Nephron (organoid): ENCODE results near the gene NOS3.

Source experiments
- H3K27ac Mint-ChIP-seq, 3 experiments: 2 replicates each; pipeline ENCODE4 v1.8.0; 2020; ENCODE audit warnings: mixed read lengths in 3 of 3, mild to moderate bottlenecking in 2 of 3, moderate library complexity in 1 of 3
- H3K27me3 Mint-ChIP-seq: 2 replicates; pipeline ENCODE4 v1.8.0; 2021; ENCODE audit warnings: low read depth, mild to moderate bottlenecking, moderate library complexity, mixed read lengths
- H3K36me3 Mint-ChIP-seq: 2 replicates; pipeline ENCODE4 v1.8.0; 2020; ENCODE audit warnings: low read depth, mixed read lengths
- H3K4me1 Mint-ChIP-seq: 2 replicates; pipeline ENCODE4 v1.8.0; 2020; ENCODE audit warnings: mixed read lengths
- H3K4me3 Mint-ChIP-seq, 3 experiments: 2 replicates each; pipeline ENCODE4 v1.8.0; 2020; ENCODE audit warnings: mild to moderate bottlenecking in 3 of 3, mixed read lengths in 3 of 3, moderate library complexity in 2 of 3
- H3K9me3 Mint-ChIP-seq: 2 replicates; pipeline ENCODE4 v1.8.0; 2020; ENCODE audit warnings: mixed read lengths
- TF ChIP-seq, protein P1 (sequence below), 3 experiments: fragments of 200-600 bp; sonication (generic); IDR thresholded peaks; one replicate each; pipeline ENCODE4 v1.5.0; 2021; ENCODE audit warnings: antibody characterized with exemption in 3 of 3; ENCODE audit not compliant: unreplicated experiment in 3 of 3

NOS3 gene

GRCh38 chr7:150994141-150994837, 3.5 kb downstream of the NOS3 start:
- Mint-ChIP-seq H3K36me3 (no peaks in the 10 kb centered on the region), H3K27me3 (no peaks in the 10 kb centered on the region), H3K9me3 (no peaks in the 10 kb centered on the region), H3K4me3 (no peak overlapping the region), H3K4me1 (peaks cover 18% of the 10 kb centered on the region), H3K27ac (peak overlapping the region; percentile 64 to 86 (median 82))
- TF ChIP-seq, protein P1, sequence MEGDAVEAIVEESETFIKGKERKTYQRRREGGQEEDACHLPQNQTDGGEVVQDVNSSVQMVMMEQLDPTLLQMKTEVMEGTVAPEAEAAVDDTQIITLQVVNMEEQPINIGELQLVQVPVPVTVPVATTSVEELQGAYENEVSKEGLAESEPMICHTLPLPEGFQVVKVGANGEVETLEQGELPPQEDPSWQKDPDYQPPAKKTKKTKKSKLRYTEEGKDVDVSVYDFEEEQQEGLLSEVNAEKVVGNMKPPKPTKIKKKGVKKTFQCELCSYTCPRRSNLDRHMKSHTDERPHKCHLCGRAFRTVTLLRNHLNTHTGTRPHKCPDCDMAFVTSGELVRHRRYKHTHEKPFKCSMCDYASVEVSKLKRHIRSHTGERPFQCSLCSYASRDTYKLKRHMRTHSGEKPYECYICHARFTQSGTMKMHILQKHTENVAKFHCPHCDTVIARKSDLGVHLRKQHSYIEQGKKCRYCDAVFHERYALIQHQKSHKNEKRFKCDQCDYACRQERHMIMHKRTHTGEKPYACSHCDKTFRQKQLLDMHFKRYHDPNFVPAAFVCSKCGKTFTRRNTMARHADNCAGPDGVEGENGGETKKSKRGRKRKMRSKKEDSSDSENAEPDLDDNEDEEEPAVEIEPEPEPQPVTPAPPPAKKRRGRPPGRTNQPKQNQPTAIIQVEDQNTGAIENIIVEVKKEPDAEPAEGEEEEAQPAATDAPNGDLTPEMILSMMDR (IDR thresholded peaks at IDR 0.05; ENCODE audit: unreplicated experiment in 3 of 3), result no peak

DNA sequence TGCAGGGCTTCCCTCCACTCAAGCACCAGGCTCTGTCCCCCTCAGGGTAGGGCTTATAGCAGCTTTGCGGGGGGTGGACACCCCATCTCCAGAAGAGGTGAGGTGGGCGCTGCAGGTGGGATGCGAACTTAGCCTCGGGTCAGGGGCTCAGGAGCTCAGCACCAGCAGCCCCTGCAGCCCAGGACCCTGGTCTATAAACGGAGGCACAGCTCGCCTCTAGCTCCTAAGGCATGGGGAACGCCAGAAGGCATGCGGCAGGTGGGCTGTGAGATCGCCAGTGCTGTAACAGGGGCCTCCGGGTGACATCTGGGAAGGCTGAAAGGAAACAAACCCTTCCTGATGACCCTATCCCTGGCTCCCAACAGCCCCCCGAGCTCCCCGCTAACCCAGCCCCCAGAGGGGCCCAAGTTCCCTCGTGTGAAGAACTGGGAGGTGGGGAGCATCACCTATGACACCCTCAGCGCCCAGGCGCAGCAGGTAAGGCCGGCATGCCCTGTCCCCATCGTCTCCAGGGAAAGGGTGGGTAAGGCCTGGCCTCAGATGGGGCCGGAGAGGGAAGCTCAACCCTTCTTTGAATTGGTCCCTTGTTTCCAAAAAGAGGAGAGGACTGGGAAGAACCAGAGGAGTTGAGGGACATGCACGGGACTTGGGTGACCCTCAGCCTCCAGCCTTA, 4.2 kb downstream of the NOS3 start:
- no peak overlapping the region for H3K4me3 Mint-ChIP-seq
- H3K4me1 Mint-ChIP-seq, result peaks cover 11% of the 10 kb centered on the region
- H3K27me3 Mint-ChIP-seq, result no peaks in the 10 kb centered on the region
- TF ChIP-seq, protein P1 (IDR thresholded peaks at IDR 0.05; ENCODE audit: unreplicated experiment in 3 of 3), result no peak
- peak overlapping the region in 1 of 3 experiments; percentile 64 for H3K27ac Mint-ChIP-seq
- no peaks in the 10 kb centered on the region for H3K9me3 Mint-ChIP-seq
- H3K36me3 Mint-ChIP-seq, result no peaks in the 10 kb centered on the region

- peaks cover 3% of the 10 kb centered on the region for H3K27me3 Mint-ChIP-seq
- H3K9me3 Mint-ChIP-seq, result no peaks in the 10 kb centered on the region
- peak overlapping the region in 2 of 3 experiments; percentile 59 for H3K27ac Mint-ChIP-seq
- H3K4me1 Mint-ChIP-seq, result peaks cover 10% of the 10 kb centered on the region
- H3K36me3 Mint-ChIP-seq, result no peaks in the 10 kb centered on the region
- H3K4me3 Mint-ChIP-seq, result peak overlapping the region in 1 of 3 experiments; percentile 25
- TF ChIP-seq, protein P1 (IDR thresholded peaks at IDR 0.05; ENCODE audit: unreplicated experiment in 3 of 3), result no peak
Measured at GRCh38 chr7:150996376-150997074, 5.7 kb downstream of the NOS3 start.

DNA sequence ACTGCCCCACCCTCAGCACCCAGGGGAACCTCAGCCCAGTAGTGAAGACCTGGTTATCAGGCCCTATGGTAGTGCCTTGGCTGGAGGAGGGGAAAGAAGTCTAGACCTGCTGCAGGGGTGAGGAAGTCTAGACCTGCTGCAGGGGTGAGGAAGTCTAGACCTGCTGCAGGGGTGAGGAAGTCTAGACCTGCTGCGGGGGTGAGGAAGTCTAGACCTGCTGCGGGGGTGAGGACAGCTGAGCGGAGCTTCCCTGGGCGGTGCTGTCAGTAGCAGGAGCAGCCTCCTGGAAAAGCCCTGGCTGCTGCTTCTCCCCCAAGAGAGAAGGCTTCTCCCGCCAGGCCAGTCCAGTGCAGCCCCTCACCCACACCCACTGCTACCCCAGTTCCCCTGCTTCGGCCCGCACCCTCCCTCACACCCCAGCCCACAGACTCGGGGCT, 6.3 kb downstream of the NOS3 start:
- H3K27me3 Mint-ChIP-seq, result peaks cover 3% of the 10 kb centered on the region
- no peaks in the 10 kb centered on the region for H3K36me3 Mint-ChIP-seq
- H3K27ac Mint-ChIP-seq, result no peak overlapping the region
- no peaks in the 10 kb centered on the region for H3K9me3 Mint-ChIP-seq
- TF ChIP-seq, protein P1 (IDR thresholded peaks at IDR 0.05; ENCODE audit: unreplicated experiment in 3 of 3), result no peak
- H3K4me1 Mint-ChIP-seq, result peaks cover 10% of the 10 kb centered on the region
- H3K4me3 Mint-ChIP-seq, result no peak overlapping the region

DNA sequence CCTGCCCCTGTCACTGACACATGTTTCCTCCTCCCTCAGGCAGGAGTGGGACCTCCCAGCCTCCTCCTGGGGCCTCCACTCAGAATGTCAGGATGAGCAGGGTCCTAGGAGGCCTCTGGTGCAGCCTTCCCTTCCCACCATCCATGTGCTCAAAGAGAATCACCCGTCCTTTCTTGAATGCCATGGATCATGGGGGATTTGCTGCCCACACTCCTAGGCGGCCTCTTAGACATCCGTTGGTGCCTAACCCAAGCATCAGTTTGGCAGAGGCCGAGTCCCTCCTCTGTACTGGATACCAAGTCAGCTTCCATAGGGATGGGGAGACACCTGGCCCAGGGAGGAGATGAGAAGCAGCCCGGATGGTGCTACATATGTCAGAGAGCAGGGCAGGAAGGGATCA, 7.0 kb downstream of the NOS3 start:
- no peaks in the 10 kb centered on the region for H3K9me3 Mint-ChIP-seq
- H3K27ac Mint-ChIP-seq, result peak overlapping the region in 1 of 3 experiments; percentile 81
- H3K36me3 Mint-ChIP-seq, result no peaks in the 10 kb centered on the region
- H3K4me3 Mint-ChIP-seq, result no peak overlapping the region
- TF ChIP-seq, protein P1 (IDR thresholded peaks at IDR 0.05; ENCODE audit: unreplicated experiment in 3 of 3), result no peak
- peaks cover 3% of the 10 kb centered on the region for H3K27me3 Mint-ChIP-seq
- peaks cover 6% of the 10 kb centered on the region for H3K4me1 Mint-ChIP-seq
